ENCODE data around the gene KCTD11. TPM values are rescaled to one million over a fixed set of nuclear protein-coding genes. Genes with fewer than 3 reads are reported as not detected.

The KCTD11 gene
- total RNA-seq, 1 experiment from 2014 or later = 16.4 TPM

DNA sequence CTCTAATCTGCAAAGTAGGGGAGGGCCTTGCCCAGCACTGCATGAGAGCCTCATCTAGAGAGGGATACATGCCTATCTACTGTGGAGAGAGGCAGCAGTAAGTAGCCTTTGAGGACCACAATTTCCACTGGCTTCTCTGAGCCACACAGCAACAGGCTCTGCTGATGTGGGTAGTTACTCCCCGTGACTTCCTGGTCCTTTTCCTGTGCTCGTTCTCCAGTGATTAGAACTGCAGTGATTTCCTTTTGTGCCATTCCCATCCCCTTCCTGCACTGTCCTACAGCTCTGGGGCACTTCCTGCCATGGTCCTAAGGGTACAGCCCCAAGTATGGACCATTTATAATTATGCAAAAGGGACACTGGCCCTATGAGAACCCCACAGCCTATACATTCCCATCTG, 39.3 kb downstream of the KCTD11 start:
- intact Hi-C loops (cut with micrococcal nuclease; ENCODE audit: unreplicated experiment) = no loop called here
- H3K9me2 ChIP-seq (ENCODE audit: insufficient read depth) = no peaks in the 10 kb centered on the region
- CTCF ChIA-PET = no interaction called here

GRCh38 chr17:7392696-7393612, 41.0 kb downstream of the KCTD11 start:
- Histone ChIP-seq H3K4me2 (peak overlapping the region; percentile 95), H3K79me2 (ENCODE audit: low read depth) (no peaks in the 10 kb centered on the region), H3K9me2 (ENCODE audit: insufficient read depth) (no peaks in the 10 kb centered on the region), H3K4me1 (replicated peaks; ENCODE audit: insufficient read depth) (0 out of 2 replicates have a peak, but pooled peaks cover 3% of the 10 kb centered on the region), H4K20me1 (ENCODE audit: insufficient read depth) (no peaks in the 10 kb centered on the region), H3K27ac (no peak overlapping the region), H3K9me3 (ENCODE audit: insufficient read depth, low read depth) (no peaks in the 10 kb centered on the region), H3K4me3 (peak overlapping the region; percentile 78), H2AFZ (no peak overlapping the region), H3K36me3 (ENCODE audit: low read depth) (no peaks in the 10 kb centered on the region), H3K27me3 (ENCODE audit: insufficient read depth, low read depth) (no peaks in the 10 kb centered on the region), H3F3A (ENCODE audit: insufficient read depth, low read depth) (peaks cover 8% of the 10 kb centered on the region; the same call in 1 of the 2 replicates)
- intact Hi-C loops (cut with micrococcal nuclease; ENCODE audit: unreplicated experiment) = no loop called here
- ChIA-PET POLR2A (ENCODE audit: unreplicated experiment) (interaction anchor here (0.6 to 0.8 kb wide), 3 partner anchors 35 to 92 kb away, joined by 3 to 6 read pairs (median 5); no protein-coding TSS in a partner anchor), CTCF (no interaction called here)
- TF ChIP-seq CTCF (conservative IDR thresholded peaks at IDR 0.05) = no peak
- TF ChIP-seq EZH2 (IDR thresholded peaks at IDR 0.05; ENCODE audit: low read depth) = no peak
- BruUV-seq (replicated peaks) = no TSS peak
- DNase-seq = no peak

More for the DNA sequence above, 39.3 kb downstream of the KCTD11 start:
- DNase-seq = no peak
- no TSS peak for BruUV-seq (replicated peaks)
- no peak overlapping the region for H3K4me2 ChIP-seq
- no peak overlapping the region for H2AFZ ChIP-seq
- peaks cover 8% of the 10 kb centered on the region; the same call in 1 of the 2 replicates for H3F3A ChIP-seq (ENCODE audit: insufficient read depth, low read depth)
- H3K79me2 ChIP-seq (ENCODE audit: low read depth) = no peaks in the 10 kb centered on the region
- POLR2A ChIA-PET (ENCODE audit: unreplicated experiment) = interaction anchor here (0.7 kb wide), 1 partner anchor 9 kb away, joined by 5 read pairs; no protein-coding TSS in a partner anchor
- no peak overlapping the region for H3K4me3 ChIP-seq
- no peaks in the 10 kb centered on the region for H3K36me3 ChIP-seq (ENCODE audit: low read depth)
- H3K4me1 ChIP-seq (replicated peaks; ENCODE audit: insufficient read depth) = 0 out of 2 replicates have a peak, but pooled peaks cover 3% of the 10 kb centered on the region
- H3K9me3 ChIP-seq (ENCODE audit: insufficient read depth, low read depth) = no peaks in the 10 kb centered on the region
- no peak overlapping the region for H3K27ac ChIP-seq
- H4K20me1 ChIP-seq (ENCODE audit: insufficient read depth) = no peaks in the 10 kb centered on the region
- H3K27me3 ChIP-seq (ENCODE audit: insufficient read depth, low read depth) = no peaks in the 10 kb centered on the region
- TF ChIP-seq EZH2 (IDR thresholded peaks at IDR 0.05; ENCODE audit: low read depth) = no peak
- no peak for TF ChIP-seq CTCF (conservative IDR thresholded peaks at IDR 0.05)

- no peaks in the 10 kb centered on the region for H3K79me2 ChIP-seq (ENCODE audit: low read depth)
- BruUV-seq (replicated peaks) = TSS peak; percentile 35
- 0 out of 2 replicates have a peak, but pooled peaks cover 3% of the 10 kb centered on the region for H3K4me1 ChIP-seq (replicated peaks; ENCODE audit: insufficient read depth)
- CTCF ChIA-PET = interaction anchor here (1.0 kb wide), 1 partner anchor 42 kb away, joined by 3 read pairs; the partner anchor contains the start of gene TMEM102
- H4K20me1 ChIP-seq (ENCODE audit: insufficient read depth) = no peaks in the 10 kb centered on the region
- H3K4me3 ChIP-seq = peak overlapping the region; percentile 78
- POLR2A ChIA-PET (ENCODE audit: unreplicated experiment) = interaction anchor here (0.5 to 1.3 kb wide), 8 partner anchors 8 to 196 kb away, joined by 3 to 31 read pairs (median 4); partner anchors contain the start of genes SOX15, TMEM102 and TMEM256
- intact Hi-C loops (cut with micrococcal nuclease; ENCODE audit: unreplicated experiment) = loop anchor here (1.0 to 2.0 kb wide), 3 partner anchors 10 to 165 kb away; partner anchors contain the start of genes TMEM256 and TNFSF13
- TF ChIP-seq EZH2 (IDR thresholded peaks at IDR 0.05; ENCODE audit: low read depth) (no peak), CTCF (conservative IDR thresholded peaks at IDR 0.05) (no peak)
- H3F3A ChIP-seq (ENCODE audit: insufficient read depth, low read depth) = peaks cover 8% of the 10 kb centered on the region; the same call in 1 of the 2 replicates
- H2AFZ ChIP-seq = peak overlapping the region; percentile 71; the same call in 1 of the 2 replicates
- H3K4me2 ChIP-seq = peak overlapping the region; percentile 95
- H3K9me3 ChIP-seq (ENCODE audit: insufficient read depth, low read depth) = no peaks in the 10 kb centered on the region
- H3K27me3 ChIP-seq (ENCODE audit: insufficient read depth, low read depth) = no peaks in the 10 kb centered on the region
- peak in 1 of 2 experiments; percentile 54 for DNase-seq
- H3K9me2 ChIP-seq (ENCODE audit: insufficient read depth) = no peaks in the 10 kb centered on the region
- H3K36me3 ChIP-seq (ENCODE audit: low read depth) = no peaks in the 10 kb centered on the region
- no peak overlapping the region for H3K27ac ChIP-seq
These were observed 41.9 kb downstream of the KCTD11 start for GRCh38 chr17:7393613-7394451.
